Myocyte (in vitro differentiated cells): ENCODE results near the gene ATAT1. TPM values are rescaled to one million over a fixed set of nuclear protein-coding genes. Genes with fewer than 3 reads are reported as not detected.

ENCODE experiments used
- DNase-seq: peaks from one replicate; pipeline ENCODE4 v3.0.0-alpha.2; 2012; ENCODE audit warnings: low read depth
- total RNA-seq: library from RNA; depleted of rRNA; stranded (reverse); fragments of >200 nt; gene quantifications from 2 replicates; pipeline ENCODE4 v1.2.3, GENCODE V29; 2014

ATAT1 gene
- total RNA-seq, 1 donor from 2014 or later = 8.1 TPM

DNA sequence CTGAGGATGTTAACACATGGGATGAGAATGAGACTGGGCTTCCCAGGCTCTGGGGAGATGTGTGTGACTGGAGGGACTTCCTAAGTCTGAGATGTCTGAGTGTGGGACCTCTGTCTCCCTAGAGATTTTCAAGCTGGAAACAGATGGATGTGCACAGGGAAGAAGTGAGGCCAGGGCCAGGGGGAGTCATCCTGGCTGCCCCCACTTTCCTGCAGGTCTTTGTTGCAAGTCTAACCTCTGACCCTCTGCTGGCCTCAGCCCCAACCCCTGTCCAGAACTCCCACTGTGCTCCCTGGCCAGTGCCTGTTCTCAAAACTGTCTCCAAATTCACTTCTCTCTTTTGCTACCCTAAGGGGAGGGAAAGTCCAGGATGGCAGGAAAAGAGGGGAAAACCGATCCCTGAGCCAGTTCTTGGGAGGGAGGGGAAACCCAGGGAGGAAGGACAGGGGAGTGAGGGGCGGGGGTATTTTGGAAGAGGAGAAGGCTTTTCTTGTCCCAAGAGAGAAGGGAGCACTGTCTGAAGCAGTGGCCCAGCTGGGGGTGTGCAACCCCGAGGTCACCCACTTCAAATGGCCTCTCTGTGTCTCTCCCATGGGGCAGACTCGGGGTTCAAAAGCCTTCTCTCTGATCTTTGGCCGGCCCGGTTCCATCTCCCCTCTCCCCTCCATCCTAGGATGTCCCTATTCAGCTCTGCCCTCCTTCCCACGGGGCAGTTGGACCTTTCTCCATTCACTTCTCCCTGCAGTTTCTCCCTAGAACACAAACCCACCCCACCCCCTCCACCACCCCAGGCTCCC is 56.7 kb downstream of the ATAT1 start:
- DNase-seq = no peak

DNA sequence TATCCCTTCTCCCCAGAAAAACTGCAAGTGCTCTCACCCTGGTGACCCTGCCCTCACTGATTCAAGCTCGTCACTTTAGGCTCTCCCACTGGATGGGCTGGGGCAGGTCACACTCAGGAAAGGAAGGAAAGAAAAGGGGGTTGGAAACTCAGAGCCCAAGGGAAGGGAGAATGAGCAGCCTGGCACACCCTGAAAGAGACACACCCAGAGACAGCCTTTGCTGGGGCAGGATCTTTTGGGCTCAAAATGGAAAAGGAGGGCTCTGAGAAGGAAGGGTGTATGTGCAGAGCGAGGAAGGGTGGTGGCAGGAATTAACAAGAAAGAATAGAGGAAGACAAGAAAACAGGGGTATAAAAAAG is 57.3 kb downstream of the ATAT1 start:
- DNase-seq = no peak

DNA sequence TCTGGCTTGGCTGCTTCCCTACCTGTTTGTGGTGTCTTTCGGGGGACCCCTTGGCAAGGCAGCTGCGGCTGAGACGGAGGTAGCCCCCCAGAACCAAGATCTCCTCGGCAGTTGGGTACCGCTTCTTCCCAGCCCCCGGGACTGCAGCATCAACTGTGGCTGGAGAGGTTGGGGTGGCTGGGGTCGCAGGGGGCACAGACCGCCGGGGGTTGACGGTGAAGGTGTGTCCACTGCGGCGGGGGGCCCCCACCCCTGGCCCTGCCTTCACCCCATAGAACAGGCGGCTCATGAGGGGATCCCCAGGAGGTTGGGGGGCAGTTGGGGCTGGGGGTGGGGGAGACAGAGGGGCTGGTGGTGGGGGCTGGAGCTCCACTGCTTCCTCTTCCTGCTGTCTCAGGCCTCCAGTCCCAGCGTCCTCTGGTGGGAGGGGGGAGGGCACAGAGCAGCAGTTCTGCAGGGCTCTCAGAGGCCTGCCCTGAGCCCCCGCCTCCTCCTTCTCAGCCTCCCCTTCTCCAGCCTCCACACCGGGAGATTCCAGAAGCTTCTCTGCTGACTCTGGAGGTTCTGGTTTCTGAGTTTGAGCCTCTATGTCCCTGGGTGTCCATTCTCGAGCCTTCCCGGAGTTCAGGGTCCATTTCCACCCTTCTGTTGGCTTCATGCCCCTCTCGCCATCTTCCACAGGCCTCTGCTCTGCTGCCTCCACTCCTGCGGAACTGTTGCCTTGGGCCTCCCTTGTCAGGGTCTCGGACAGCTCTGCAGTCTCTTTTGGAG is 57.9 kb downstream of the ATAT1 start:
- DNase-seq = peak; percentile 34

DNA sequence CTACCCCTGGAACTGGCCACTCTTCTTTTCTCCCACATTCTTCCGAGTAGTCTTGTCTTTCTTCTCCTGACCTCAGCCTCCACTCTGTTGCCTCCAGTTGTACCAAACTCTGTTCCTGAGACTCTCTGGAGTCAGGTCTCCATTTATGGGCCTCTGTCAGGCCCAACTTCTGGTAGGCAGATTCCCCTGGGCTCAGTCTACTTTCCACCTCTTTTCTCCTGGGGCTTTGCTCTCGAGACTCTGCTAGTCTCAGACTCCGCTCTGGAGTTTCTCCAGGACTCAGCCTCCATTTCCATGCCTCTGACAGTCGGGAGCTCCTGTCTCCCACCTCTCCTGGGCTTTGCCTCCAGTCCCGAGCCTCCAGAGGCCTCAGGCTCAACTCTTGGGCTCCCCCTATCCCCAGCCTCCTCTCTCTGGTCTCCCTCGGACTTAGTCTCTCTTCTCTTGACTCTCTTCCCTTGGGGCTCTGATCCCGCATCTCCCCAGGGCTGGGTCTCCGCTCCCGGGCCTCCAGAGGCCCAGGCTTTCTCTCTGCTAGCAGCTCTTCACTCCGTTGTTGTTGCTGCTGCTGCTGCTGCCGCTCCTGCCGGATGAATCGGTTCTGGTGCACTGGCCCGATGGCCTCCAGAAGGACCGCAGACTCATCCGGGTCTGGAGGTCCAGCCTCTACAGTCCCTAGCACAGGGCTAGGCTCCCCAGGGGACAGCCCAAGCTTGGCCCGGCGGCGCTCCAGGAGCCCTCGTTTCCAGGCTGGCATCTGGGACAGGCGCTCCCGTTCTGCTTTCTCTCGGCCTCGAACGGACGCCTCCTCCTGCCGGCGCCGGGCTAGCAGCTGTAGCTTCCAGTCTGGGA is 58.7 kb downstream of the ATAT1 start:
- DNase-seq = peak; percentile 48

DNA sequence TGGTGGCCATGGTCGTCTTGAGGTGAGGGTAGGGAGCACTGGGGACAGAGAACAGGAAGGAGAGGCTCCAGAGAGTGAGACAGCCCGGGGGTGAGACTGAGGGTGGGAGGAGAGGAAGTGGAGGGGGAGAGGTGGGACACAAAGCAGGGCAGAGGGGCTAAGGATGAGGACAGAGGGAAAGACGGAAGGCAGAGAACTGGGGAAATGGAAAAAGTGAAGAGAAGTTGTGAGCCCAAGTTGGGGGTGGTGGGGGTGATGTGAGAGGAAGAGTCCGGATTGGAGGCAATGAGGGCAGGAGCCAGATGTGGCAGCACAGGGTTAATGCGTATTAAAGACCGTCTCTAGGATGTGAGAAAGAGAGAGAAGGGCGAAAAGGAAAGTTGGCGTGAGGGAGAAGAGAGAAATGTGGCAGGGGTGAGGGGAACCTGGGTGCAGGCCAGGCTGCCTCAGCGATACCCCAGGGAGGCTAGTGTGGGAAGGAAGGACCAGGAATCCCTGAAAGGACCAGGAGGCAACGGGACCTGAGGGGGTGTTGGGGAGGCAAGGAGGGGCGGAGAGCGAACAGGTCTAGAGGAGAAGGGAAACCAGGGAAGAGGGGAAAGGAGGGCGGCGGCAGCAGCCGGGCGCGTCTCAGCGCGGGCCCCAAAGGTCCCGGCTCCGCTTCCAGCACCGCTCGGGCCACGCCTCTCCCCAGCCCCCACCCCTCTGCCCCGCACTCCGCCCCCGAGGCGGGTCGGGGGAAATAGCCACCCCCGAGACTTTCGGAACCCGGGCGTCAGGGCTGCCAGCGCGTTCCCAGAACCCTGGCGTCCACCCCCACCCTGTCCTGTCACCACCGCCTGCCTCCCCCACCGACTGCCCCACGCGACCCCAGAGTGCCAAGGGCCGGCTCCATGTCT is 59.6 kb downstream of the ATAT1 start, which contains the start of gene PPP1R18:
Gene PPP1R18, minus strand, starts transcription at position 637 of the 899 bp plus-strand sequence. Its CDS starts 627 bp downstream, at position 10.
- DNase-seq = peak; percentile 80

DNA sequence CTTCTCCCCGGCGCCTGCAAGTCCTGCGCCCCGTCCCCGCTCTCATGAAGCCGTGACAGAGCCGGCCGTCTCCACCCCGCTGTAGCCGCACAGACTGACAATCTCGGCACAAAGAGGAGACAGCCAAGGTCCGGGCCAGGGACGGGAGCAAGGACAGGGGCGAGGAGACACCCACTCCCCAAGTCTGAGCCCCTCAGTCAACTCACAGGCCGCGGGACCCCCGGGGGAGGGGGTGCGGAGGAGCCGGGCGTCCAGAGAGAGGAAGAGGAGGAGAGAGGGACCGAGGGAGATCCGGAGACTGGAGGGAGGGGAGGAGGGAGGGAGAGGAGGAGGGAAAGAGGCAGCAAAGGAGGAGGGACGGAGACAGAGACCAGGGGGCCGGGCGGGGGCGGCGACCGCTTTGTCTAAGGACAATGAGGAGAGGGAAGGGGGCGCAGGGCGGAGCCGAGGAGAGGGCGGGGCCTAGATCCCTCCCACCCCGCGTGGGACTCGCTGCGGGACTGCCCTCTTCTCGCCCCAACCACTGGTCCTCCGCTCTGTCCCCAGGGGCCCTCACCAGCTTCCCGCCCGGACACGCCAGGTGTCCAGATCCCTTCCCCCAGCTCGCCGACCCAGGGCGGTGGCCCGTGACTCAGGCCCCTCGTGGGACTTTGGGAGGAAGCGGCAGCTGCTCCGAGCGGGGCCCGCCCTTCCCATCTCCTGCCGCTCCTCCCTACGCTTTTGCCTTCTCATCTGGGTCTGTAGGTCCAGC is 60.4 kb downstream of the ATAT1 start:
- peak; percentile 100 for DNase-seq

DNA sequence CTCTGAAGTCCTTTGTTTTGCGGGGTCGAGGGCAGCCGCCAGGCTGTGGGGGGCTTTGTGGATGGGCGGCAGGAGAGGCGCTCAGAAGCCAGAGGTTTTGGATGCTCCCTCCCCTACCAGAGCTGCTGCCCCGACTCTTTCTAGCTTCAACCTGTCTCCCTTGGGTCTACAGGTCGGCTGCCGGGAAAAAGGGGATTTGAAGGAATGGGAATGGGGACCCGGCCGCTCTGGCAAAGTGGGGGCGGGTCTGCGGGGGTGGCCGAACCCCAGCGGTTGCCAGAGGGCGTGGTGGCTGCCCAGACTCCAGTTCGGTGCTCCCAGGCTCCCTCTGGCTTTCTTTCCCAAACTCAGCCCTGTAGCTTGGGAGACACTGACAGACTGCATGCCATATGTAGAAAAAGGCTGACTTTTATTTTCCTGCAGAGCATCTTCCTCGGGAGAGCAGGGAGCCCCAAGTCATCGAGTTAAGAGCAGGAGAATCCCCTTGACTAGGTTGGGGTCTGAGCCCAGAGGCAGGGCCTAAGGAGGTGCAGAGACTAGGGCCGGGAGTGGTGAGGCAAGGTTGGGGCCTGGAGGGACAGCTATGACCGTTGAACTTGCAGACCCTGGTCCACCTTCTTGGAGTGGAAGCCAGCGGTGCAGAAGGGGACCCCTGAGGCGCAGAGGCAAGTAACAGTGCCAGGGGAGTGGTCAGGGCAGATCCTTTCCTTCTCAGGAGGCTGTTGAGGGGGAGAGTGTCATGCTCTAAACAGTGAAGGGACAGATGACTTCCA is 61.2 kb downstream of the ATAT1 start:
- DNase-seq = peak; percentile 78

DNA sequence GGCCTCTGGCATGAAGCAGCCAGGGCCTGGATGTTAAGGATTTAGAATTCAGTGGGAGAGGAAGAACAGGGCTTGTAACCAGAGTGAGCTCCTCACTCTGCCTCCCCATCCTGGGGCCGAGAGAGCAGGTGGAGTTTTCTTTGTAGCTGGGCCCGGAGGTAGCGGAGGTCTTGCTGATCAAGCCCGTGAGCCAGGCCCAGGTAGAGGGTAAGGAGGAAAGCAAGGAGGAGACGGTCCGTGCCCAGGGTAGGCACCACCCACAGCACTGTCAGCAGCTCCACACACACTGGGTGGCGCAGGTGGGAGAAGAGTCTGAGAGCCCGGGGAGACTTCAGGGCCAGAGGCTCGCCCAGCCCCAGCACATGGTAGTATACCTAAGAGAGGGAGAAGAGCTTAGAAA is 61.9 kb downstream of the ATAT1 start:
- DNase-seq = no peak

DNA sequence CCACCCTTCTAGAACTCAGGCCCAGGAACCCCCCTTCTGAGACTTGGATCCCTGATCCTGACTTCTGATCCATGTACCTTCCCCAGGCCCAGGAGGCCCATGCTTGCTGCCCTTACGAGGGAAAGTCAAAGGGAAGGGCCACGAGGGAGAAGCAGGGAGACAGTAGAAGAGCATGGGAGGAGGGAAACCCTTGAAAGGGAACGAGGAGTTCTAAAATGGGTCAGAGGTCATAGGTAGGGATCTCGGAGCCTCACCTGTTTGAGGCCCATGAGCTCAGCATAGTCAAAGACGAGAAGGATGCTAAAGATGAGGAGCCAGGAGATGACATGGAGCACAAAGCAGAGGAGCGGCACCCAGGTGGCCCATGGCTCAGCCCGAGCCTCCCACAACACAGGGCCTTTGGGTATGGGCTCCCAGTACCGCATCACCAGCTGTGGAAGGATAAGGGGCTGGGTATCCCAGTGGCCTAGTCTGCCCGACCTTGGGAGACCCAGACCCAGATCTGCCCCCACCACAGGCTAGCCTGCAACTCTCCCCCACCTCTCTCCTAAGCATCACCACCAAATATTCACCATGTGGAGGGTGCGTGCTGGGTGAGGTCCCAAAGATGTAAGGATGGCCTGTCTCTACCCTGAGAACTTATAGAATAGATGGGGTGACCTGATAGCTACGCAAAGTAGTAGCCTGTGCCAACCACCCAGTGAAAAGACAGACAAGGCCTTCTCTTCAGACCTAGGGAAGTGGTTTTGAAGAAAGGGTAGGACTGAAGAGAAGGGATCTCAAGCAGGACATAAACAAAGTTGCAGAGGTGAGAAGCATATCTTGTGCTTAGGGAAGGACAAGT is 62.6 kb downstream of the ATAT1 start:
- DNase-seq = no peak

DNA sequence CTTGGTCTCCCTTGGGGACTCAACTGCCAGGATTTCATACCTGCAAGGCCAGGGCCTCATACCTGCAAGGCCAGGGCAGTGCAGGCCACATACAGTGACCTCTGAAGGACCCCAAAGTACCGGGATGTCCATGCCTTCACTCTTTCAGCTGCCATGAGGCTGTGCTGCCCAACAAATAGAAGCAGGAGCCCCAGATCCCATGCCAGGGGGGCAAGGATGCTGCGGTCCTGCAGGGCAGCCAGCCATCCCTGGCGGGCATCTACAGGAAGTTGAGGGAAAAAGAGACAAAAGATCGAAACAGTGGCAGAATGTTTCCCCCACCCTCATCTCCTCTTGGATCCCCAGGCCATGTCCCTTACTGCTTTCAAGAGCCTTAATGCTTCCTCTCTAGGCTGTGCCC is 63.3 kb downstream of the ATAT1 start:
- DNase-seq = no peak

DNA sequence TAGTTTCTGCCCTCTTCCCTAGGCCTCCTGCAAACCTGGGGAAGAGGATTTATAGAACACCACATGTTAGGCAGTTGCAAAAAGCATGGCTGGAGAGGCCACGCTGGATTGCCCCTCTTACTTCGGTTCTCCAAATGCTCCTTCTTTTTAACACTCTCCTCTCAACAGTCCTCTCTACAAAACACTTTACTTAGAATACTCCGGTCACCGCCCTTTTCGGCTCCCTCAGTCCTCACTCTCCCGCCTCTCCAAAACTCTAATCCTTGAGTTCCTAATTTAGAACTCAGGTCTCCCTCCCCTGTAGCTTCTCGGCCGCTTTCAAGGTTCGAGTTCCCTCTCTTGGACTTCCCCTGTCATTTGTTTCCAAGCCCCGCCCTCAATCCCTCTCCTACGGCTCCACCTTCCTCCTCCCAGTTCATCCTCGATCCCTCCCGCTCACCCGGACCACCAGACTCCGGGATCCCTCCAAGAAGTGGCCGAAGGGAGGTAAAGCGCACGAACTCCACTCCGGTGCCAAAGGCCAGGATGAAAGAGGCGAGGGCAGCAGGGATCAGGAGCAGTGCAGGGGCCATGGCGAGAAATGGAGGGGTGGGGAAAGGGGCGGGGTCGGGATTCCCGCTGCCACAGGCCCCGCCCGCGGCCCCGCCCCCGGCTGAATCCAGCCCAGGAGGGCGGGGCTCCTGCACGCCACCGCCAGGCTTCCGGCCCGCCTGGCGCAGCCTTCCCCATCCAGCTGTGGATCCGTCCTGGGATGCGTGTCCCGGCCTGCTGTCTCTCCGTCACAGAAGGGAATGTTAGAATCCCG is 63.9 kb downstream of the ATAT1 start, which contains the start of gene NRM:
Gene NRM, minus strand, starts transcription at position 582 of the 805 bp plus-strand sequence. Its CDS starts 10 bp downstream, at position 572.
- peak; percentile 96 for DNase-seq

DNA sequence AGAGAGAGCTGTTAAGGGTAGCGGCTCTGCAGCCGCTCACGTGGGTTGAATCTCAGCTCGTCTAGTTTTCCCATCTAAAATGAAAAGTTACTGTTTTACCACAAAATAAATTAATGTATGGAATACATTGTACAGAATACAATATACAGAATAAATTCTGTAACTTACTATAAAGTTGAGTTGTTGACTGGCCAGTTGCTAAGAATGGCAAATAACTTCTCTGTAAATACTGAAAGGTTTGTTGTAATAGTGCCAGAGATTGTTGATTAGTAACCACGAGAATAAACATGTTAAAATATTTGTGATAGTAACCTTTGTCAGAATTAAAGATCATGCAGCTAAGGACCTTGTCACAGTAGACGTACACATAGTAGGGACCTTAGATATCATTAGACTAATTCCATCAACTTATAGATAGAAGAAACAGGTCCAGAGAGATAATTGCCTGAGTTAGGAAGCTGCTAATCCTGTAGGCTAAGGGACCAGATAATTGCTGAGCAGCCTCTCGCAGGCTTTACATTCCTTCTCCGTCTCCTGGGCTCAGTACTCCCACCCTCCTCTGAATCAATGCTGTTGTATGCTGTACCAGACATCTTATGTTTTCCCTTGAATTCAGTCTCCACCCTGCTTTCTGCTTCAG is 64.7 kb downstream of the ATAT1 start:
- DNase-seq = no peak
